Measurements from ENCODE around the gene LMF1.
A peak's percentile ranks its signal among the peaks of the same experiment; 100 is the strongest.

LMF1 gene

DNA sequence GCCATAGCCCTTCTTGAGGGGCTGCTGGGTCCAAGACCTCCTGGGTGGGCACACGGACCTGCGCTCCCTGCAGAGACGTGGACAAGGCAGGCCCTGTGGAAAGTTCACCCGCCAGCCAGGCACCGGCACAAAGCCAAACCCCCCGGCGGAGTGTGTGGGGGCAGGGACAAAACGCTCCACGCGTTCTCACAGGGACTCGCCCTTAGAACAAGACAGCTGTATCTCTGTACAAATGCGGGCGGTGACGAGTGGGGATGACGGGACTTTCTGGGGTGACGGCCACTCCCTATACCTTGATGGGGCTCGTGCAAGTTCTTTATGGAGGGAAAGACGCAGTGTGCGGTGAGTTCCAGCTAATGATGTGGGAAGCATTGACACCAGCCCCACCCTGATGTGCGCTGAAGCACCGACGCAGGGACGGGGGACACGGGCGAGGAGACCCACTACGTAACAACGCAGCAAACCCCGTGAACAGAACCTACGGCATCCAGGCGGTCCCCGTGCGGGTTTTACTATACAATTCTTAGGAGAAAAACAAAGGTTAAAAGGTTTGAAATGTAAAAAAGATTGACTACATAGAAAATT is 49.4 kb downstream of the LMF1 start:
- no peak overlapping the region for H3K4me3 ChIP-seq (ENCODE audit: low read depth, low read length)
- TF ChIP-seq MYC (IDR thresholded peaks at IDR 0.05; ENCODE audit: low read depth, low read length) (no peak), POLR2A (IDR thresholded peaks at IDR 0.05; ENCODE audit: extremely low read depth, insufficient read length) (no peak), CTCF (IDR thresholded peaks at IDR 0.05; ENCODE audit: low read depth, low read length) (no peak)
- TF ChIP-seq, protein P1, sequence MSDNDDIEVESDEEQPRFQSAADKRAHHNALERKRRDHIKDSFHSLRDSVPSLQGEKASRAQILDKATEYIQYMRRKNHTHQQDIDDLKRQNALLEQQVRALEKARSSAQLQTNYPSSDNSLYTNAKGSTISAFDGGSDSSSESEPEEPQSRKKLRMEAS (IDR thresholded peaks at IDR 0.05; ENCODE audit: low read depth, low read length) = no peak
- DNase-seq (ENCODE audit: low read depth) = no peak

- TF ChIP-seq MYC (IDR thresholded peaks at IDR 0.05; ENCODE audit: low read depth, low read length) = peak; percentile 70
- TF ChIP-seq POLR2A (IDR thresholded peaks at IDR 0.05; ENCODE audit: extremely low read depth, insufficient read length) = no peak
- TF ChIP-seq, protein P1 (IDR thresholded peaks at IDR 0.05; ENCODE audit: low read depth, low read length) = peak; percentile 94
- no peak for TF ChIP-seq CTCF (IDR thresholded peaks at IDR 0.05; ENCODE audit: low read depth, low read length)
- no peak overlapping the region for H3K4me3 ChIP-seq (ENCODE audit: low read depth, low read length)
- peak; percentile 4 for DNase-seq (ENCODE audit: low read depth)
Observed at GRCh38 chr16:920717-921116, 50.1 kb downstream of the LMF1 start.

DNA sequence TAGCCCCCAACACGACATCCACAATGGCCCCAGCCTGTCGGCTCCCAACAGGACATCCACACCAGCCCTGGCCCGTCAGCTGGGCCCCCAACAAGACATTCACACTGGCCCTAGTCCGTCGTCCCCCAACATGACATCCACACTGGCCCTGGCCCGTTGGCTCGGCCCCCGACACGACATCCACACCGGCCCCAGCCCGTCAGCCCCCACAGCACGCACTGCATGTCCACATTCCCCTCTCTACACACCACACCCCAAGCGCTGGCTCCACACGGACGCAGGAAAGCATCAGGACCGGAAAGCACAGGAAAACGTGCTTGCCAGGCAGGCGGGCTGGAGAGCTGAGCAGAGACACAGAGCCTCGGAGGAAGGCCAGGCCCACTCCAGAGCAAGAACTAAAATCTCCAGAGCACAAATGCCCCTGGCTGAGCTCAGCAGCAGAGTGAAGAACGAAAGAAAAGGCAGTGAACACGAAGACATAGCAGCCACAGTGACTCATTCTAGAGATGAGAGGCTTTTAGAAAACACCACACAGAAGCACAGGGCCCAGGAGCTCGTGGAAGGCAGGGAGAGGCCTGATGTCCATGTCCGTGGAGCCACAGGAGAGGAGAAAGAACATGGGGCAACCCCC is 50.6 kb downstream of the LMF1 start:
- DNase-seq (ENCODE audit: low read depth) = no peak
- no peak for TF ChIP-seq CTCF (IDR thresholded peaks at IDR 0.05; ENCODE audit: low read depth, low read length)
- TF ChIP-seq MYC (IDR thresholded peaks at IDR 0.05; ENCODE audit: low read depth, low read length) = no peak
- no peak for TF ChIP-seq POLR2A (IDR thresholded peaks at IDR 0.05; ENCODE audit: extremely low read depth, insufficient read length)
- TF ChIP-seq, protein P1 (IDR thresholded peaks at IDR 0.05; ENCODE audit: low read depth, low read length) = no peak
- H3K4me3 ChIP-seq (ENCODE audit: low read depth, low read length) = no peak overlapping the region

DNA sequence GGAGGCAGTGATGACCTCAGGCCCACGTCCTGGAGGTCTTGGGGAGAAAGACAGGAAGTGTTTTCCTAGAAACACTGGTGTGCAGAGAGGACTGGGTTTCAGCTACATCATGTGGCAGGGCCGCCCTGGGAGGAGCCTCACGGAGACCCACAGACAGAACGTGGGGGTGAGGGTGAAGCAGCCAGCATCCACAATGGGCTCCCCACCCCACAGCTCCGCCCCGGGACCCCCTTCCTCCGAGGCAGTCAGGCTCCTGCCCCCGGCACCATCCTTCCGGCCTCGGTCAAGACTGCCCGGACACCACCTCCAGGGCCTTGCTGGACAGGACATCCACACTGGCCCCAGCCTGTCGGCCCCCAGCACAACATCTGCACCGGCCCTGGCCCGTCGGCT is 51.1 kb downstream of the LMF1 start:
- TF ChIP-seq POLR2A (IDR thresholded peaks at IDR 0.05; ENCODE audit: extremely low read depth, insufficient read length) (no peak), MYC (IDR thresholded peaks at IDR 0.05; ENCODE audit: low read depth, low read length) (no peak), CTCF (IDR thresholded peaks at IDR 0.05; ENCODE audit: low read depth, low read length) (no peak)
- TF ChIP-seq, protein P1 (IDR thresholded peaks at IDR 0.05; ENCODE audit: low read depth, low read length) = no peak
- H3K4me3 ChIP-seq (ENCODE audit: low read depth, low read length) = no peak overlapping the region
- DNase-seq (ENCODE audit: low read depth) = no peak

DNA sequence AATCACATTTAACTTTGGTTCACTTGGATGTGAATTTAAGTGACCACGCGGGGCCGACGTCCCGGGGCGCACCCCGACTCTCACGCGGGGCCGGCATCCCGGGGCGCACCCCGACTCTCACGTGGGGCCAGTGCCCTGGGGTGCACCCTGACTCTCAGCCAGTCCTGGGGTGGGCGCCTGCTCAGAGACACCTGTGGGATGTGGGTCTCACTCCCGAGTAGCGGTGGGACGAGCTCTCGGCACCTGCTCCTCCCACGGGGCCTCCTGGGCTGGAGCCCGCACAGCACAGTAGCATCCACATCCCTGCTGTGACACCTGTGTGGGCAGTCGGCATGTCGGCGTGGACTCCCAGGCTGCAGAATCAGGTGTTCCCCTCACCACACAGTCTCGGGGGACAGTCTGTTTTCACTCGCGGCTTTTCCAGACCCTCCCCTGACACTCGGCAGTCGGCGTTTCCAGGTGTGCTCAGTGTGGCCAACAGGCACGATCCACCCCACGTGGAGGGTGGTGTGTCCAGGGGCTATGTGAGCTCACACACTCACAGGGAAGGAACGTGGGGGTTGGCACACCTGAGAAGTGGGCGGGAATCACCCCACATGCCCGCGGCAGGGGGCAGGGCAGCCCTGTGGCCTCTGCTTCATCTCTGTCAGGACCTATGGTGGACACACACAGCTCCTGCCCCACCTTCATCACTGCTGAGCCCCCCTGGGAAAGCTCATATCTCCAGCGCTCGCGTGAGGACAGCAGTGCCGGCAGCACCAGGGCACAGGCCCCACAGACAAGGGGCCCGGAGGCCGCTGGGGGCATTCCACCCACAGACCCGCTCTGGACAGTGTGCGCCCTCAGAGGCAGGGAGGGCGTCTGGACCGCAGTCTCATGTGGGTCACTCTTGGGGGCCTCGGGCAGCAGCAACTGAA is 51.8 kb downstream of the LMF1 start:
- no peak for DNase-seq (ENCODE audit: low read depth)
- no peak for TF ChIP-seq CTCF (IDR thresholded peaks at IDR 0.05; ENCODE audit: low read depth, low read length)
- TF ChIP-seq POLR2A (IDR thresholded peaks at IDR 0.05; ENCODE audit: extremely low read depth, insufficient read length) = no peak
- no peak overlapping the region for H3K4me3 ChIP-seq (ENCODE audit: low read depth, low read length)
